Right atrium auricular region (tissue), 2 donors: ENCODE results near the gene GOLGA6L1. TPM values are rescaled to one million over a fixed set of nuclear protein-coding genes. Genes with fewer than 3 reads are reported as not detected.
"Not testable (repeated sequence)": the region's sequence is repeated elsewhere in the genome, so short reads cannot be mapped to it uniquely, and the experiment has no call there.

Experiments used
- DNase-seq: peaks from one replicate; pipeline ENCODE4 v3.0.0-alpha.2; 2019; ENCODE audit warnings: low spot score
- H3K27ac ChIP-seq, 2 donors: fragments of 200-600 bp; sonication (generic); 1 replicate in 1 of 2; 2 replicates in 1 of 2; pipeline ENCODE4 v1.5.1; 2016 to 2019
- H3K27me3 ChIP-seq, 2 donors: fragments of 200-600 bp; sonication (generic); one replicate each; pipeline versions ENCODE4 v1.5.1 to v1.6.0; 2017 to 2019
- H3K36me3 ChIP-seq: fragments of 200-600 bp; sonication (generic); one replicate; pipeline ENCODE4 v1.5.1; 2016
- H3K4me1 ChIP-seq, 2 donors: fragments of 200-600 bp; sonication (generic); one replicate each; pipeline versions ENCODE4 v1.5.1 to v1.6.0; 2017 to 2019
- H3K4me3 ChIP-seq, 2 donors: fragments of 200-600 bp; sonication (generic); 1 replicate in 1 of 2; 2 replicates in 1 of 2; pipeline ENCODE4 v1.5.1; 2017 to 2019; ENCODE audit warnings: mild to moderate bottlenecking in 1 of 2, moderate library complexity in 1 of 2
- H3K9me3 ChIP-seq, 2 donors: fragments of 200-600 bp; sonication (generic); one replicate each; pipeline ENCODE4 v1.5.1; 2019
- CTCF ChIP-seq, 2 donors: fragments of 200-600 bp; sonication (generic); IDR thresholded peaks; one replicate each; pipeline ENCODE4 v1.5.1; 2019; ENCODE audit warnings: antibody characterized with exemption in 2 of 2
- total RNA-seq, 2 donors: library from RNA; depleted of rRNA; stranded (reverse); fragments of >200 nt; gene quantifications; one replicate each; pipeline ENCODE4 v1.1.0, GENCODE V29; 2016

The GOLGA6L1 gene
- total RNA-seq, 2 donors from 2014 or later, result not detected

GRCh38 chr15:23095796-23096195, 40.8 kb downstream of the GOLGA6L1 start:
- DNase-seq, result no peak
- Histone ChIP-seq H3K4me1 (no peaks in the 10 kb centered on the region), H3K27ac (no peak overlapping the region), H3K27me3 (no peaks in the 10 kb centered on the region), H3K4me3 (no peak overlapping the region), H3K9me3 (no peaks in the 10 kb centered on the region), H3K36me3 (no peaks in the 10 kb centered on the region)
- TF ChIP-seq CTCF (IDR thresholded peaks at IDR 0.05), result no peak

- DNase-seq, result no peak
- H3K36me3 ChIP-seq, result no peaks in the 10 kb centered on the region
- no peak for TF ChIP-seq CTCF (IDR thresholded peaks at IDR 0.05)
- H3K27me3 ChIP-seq, result no peaks in the 10 kb centered on the region
- no peaks in the 10 kb centered on the region for H3K4me1 ChIP-seq
- H3K9me3 ChIP-seq, result no peaks in the 10 kb centered on the region
- no peak overlapping the region for H3K4me3 ChIP-seq
- H3K27ac ChIP-seq, result no peak overlapping the region
These were observed 53.5 kb downstream of the GOLGA6L1 start for GRCh38 chr15:23083115-23083514.

GRCh38 chr15:23081996-23082737, 54.5 kb downstream of the GOLGA6L1 start:
- DNase-seq, H3K36me3 ChIP-seq: not testable (repeated sequence)

GRCh38 chr15:23081271-23081670, 55.4 kb downstream of the GOLGA6L1 start:
- Histone ChIP-seq H3K36me3 (no peaks in the 10 kb centered on the region), H3K27me3 (no peaks in the 10 kb centered on the region), H3K27ac (no peak overlapping the region), H3K4me1 (no peaks in the 10 kb centered on the region), H3K9me3 (no peaks in the 10 kb centered on the region), H3K4me3 (no peak overlapping the region)
- TF ChIP-seq CTCF (IDR thresholded peaks at IDR 0.05), result no peak
- DNase-seq, result no peak

More at GRCh38 chr15:23081996-23082737, 54.5 kb downstream of the GOLGA6L1 start:
- H3K4me1 ChIP-seq, H3K27me3 ChIP-seq, H3K27ac ChIP-seq, H3K4me3 ChIP-seq, H3K9me3 ChIP-seq: not testable (repeated sequence)

- DNase-seq, result no peak
- Histone ChIP-seq H3K27me3 (no peaks in the 10 kb centered on the region), H3K4me3 (no peak overlapping the region), H3K9me3 (no peaks in the 10 kb centered on the region), H3K36me3 (no peaks in the 10 kb centered on the region), H3K4me1 (no peaks in the 10 kb centered on the region), H3K27ac (no peak overlapping the region)
- TF ChIP-seq CTCF (IDR thresholded peaks at IDR 0.05), result no peak
These were observed 56.9 kb downstream of the GOLGA6L1 start for GRCh38 chr15:23079766-23080165.

Other genes starting within 250 kb of the GOLGA6L1 start
- gene CYFIP1, start 156.5 kb downstream of the GOLGA6L1 start, total RNA-seq, result 10 to 100 TPM; 21.1 to 32.7 TPM
- 10 to 100 TPM in 1 of 2 donors, 1 to 10 TPM in 1; 6.8 to 11.6 TPM for gene TUBGCP5, start 97.3 kb downstream of the GOLGA6L1 start, total RNA-seq
- not detected for gene GOLGA6L26, start 197.4 kb upstream of the GOLGA6L1 start, total RNA-seq
- gene GOLGA8S, start 217.9 kb upstream of the GOLGA6L1 start, total RNA-seq, result under 1 TPM; 0.31 to 0.33 TPM